Upper lobe of right lung (tissue), 1 donor: Measurements from ENCODE around the gene PRRC2A. TPM values are rescaled to one million over a fixed set of nuclear protein-coding genes. Genes with fewer than 3 reads are reported as not detected.

Experiments used
- ATAC-seq: fragments of 200-7000 bp; cut with Tn5 transposase; one replicate; pipeline ENCODE4 v1.9.1; 2020; ENCODE audit warnings: mild to moderate bottlenecking, moderate library complexity
- DNase-seq: peaks from one replicate; pipeline ENCODE4 v3.0.0-alpha.2; 2020
- H3K27ac ChIP-seq: fragments of 200-600 bp; one replicate; pipeline ENCODE4 v1.8.0; 2022
- H3K27me3 ChIP-seq: fragments of 200-600 bp; one replicate; pipeline ENCODE4 v1.8.0; 2022; ENCODE audit warnings: mild to moderate bottlenecking
- H3K36me3 ChIP-seq: fragments of 200-600 bp; one replicate; pipeline ENCODE4 v1.8.0; 2022
- H3K4me1 ChIP-seq: fragments of 200-600 bp; one replicate; pipeline ENCODE4 v1.8.0; 2022
- H3K4me3 ChIP-seq: fragments of 200-600 bp; one replicate; pipeline ENCODE4 v1.8.0; 2022; ENCODE audit warnings: mild to moderate bottlenecking
- H3K9me3 ChIP-seq: fragments of 200-600 bp; one replicate; pipeline ENCODE4 v1.8.0; 2022
- intact Hi-C: fragments of 100-400 bp; cut with DNase I; formaldehyde crosslinking; loops from one replicate; pipeline ENCODE4 v1.11.0; 2022
- total RNA-seq: library from RNA; stranded (reverse); fragmentation: NEBNext Ultra II Directional; extraction: Animal tissue kit (Norgen Biotek cat#: 25700); gene quantifications from one replicate; pipeline ENCODE4 v1.2.1, GENCODE V29; 2021
- TF ChIP-seq, protein P1 (sequence below): fragments of 200-600 bp; IDR thresholded peaks from one replicate; pipeline ENCODE4 v1.8.0; 2022; ENCODE audit warnings: antibody characterized with exemption
- donor health status: DM: no; HTN: yes; CAD: no; lungs with severe emphysema.

Gene PRRC2A
- total RNA-seq, 1 donor from 2014 or later, result 138 TPM

DNA sequence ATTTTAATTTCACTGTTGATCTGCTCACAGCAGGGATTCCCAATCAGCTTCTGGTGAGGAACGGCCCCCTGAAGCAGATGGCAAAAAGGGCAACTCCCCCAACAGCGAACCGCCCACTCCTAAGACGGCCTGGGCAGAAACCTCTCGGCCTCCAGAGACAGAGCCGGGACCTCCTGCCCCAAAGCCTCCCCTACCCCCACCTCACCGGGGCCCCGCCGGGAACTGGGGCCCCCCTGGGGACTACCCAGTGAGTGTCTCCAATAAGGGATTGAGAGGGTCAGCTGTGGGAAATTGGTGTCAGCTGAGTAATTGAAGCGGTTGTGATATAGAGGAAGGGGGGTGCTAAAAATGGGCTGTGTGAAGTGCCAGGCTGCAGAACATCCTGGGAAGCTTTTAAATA is 6.4 kb downstream of the PRRC2A start:
- ATAC-seq (no peak), DNase-seq (no peak)
- peaks cover 87% of the 10 kb centered on the region for H3K36me3 ChIP-seq
- no peak overlapping the region for H3K27ac ChIP-seq
- H3K4me1 ChIP-seq, result peaks cover 9% of the 10 kb centered on the region
- H3K4me3 ChIP-seq, result no peak overlapping the region
- intact Hi-C loops, result no loop called here
- TF ChIP-seq, protein P1, sequence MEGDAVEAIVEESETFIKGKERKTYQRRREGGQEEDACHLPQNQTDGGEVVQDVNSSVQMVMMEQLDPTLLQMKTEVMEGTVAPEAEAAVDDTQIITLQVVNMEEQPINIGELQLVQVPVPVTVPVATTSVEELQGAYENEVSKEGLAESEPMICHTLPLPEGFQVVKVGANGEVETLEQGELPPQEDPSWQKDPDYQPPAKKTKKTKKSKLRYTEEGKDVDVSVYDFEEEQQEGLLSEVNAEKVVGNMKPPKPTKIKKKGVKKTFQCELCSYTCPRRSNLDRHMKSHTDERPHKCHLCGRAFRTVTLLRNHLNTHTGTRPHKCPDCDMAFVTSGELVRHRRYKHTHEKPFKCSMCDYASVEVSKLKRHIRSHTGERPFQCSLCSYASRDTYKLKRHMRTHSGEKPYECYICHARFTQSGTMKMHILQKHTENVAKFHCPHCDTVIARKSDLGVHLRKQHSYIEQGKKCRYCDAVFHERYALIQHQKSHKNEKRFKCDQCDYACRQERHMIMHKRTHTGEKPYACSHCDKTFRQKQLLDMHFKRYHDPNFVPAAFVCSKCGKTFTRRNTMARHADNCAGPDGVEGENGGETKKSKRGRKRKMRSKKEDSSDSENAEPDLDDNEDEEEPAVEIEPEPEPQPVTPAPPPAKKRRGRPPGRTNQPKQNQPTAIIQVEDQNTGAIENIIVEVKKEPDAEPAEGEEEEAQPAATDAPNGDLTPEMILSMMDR, result no peak
- H3K9me3 ChIP-seq, result no peaks in the 10 kb centered on the region
- H3K27me3 ChIP-seq, result no peaks in the 10 kb centered on the region

DNA sequence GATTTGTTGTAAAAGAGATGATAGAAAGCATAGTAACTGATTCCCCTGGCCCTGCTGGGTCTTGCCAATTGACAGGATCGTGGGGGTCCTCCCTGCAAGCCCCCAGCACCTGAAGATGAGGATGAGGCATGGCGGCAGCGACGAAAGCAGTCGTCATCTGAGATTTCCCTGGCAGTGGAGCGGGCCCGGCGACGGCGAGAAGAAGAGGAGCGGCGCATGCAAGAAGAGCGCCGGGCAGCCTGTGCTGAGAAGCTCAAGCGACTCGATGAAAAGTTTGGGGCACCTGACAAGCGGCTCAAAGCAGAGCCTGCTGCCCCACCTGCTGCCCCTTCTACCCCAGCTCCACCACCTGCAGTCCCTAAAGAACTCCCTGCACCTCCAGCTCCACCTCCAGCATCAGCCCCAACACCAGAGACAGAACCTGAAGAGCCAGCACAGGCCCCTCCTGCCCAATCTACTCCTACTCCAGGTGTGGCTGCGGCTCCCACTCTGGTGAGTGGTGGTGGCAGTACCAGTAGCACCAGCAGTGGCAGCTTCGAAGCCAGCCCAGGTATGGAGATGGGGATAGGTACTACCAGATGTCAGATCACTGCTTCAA is 7.3 kb downstream of the PRRC2A start:
- DNase-seq (no peak), ATAC-seq (no peak)
- H3K27ac ChIP-seq, result no peak overlapping the region
- H3K9me3 ChIP-seq, result no peaks in the 10 kb centered on the region
- peaks cover under 1% of the 10 kb centered on the region for H3K4me1 ChIP-seq
- H3K27me3 ChIP-seq, result no peaks in the 10 kb centered on the region
- TF ChIP-seq, protein P1, result no peak
- intact Hi-C loops, result no loop called here
- H3K4me3 ChIP-seq, result no peak overlapping the region
- peaks cover 95% of the 10 kb centered on the region for H3K36me3 ChIP-seq

DNA sequence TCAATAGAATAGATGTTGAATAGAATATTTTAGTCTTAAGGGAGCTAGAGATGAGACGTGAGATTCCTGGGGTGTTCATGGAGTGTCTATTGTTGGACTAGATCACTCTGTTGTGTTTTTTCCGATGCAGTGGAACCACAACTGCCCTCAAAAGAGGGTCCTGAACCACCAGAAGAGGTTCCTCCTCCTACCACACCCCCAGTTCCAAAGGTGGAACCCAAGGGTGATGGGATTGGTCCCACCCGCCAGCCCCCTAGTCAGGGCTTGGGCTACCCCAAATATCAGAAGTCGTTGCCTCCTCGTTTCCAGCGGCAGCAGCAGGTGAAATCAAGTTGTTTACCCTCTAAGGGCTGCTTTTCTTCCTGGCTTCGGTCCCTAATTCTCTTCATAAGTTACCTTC is 8.5 kb downstream of the PRRC2A start:
- no peak overlapping the region for H3K27ac ChIP-seq
- DNase-seq, result no peak
- ATAC-seq, result no peak

DNA sequence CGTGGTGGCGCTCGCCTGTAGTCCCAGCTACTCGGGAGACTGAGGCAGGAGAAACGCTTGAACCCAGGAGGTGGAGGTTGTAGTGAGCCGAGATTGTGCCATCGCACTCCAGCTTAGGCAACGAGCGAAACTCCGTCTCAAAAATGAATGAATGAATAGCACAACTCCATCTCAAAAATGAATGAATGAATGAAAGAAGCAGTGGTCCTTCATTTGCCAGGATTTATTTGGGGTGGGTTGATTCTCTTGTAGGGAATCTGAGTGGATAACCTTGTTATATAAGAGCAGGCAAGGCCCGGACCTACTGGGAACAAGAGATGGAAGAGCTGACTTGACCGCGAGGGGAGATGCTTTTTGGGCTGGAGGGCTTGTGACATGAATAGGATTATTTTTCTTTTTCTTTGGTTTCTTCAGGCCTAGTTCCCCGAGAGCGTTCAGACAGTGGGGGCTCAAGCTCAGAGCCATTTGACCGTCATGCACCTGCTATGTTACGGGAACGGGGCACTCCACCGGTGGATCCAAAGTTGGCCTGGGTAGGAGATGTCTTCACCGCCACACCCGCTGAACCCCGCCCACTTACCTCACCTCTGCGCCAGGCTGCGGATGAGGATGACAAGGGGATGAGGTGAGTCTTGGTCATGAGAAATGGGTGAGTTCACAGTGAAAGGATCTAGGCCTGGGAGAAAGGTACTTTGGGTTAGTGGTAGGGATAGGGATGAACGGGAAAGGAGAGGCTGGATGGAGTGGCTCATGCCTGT is 9.8 kb downstream of the PRRC2A start:
- Histone ChIP-seq H3K27me3 (no peaks in the 10 kb centered on the region), H3K4me3 (no peak overlapping the region), H3K4me1 (no peaks in the 10 kb centered on the region), H3K27ac (no peak overlapping the region), H3K36me3 (peaks cover 99% of the 10 kb centered on the region), H3K9me3 (no peaks in the 10 kb centered on the region)
- TF ChIP-seq, protein P1, result no peak
- DNase-seq (no peak), ATAC-seq (no peak)
- intact Hi-C loops, result no loop called here

More for the DNA sequence above, 8.5 kb downstream of the PRRC2A start:
- Histone ChIP-seq H3K9me3 (no peaks in the 10 kb centered on the region), H3K36me3 (peaks cover 99% of the 10 kb centered on the region), H3K27me3 (no peaks in the 10 kb centered on the region), H3K4me3 (no peak overlapping the region), H3K4me1 (no peaks in the 10 kb centered on the region)
- intact Hi-C loops, result no loop called here
- TF ChIP-seq, protein P1, result no peak

DNA sequence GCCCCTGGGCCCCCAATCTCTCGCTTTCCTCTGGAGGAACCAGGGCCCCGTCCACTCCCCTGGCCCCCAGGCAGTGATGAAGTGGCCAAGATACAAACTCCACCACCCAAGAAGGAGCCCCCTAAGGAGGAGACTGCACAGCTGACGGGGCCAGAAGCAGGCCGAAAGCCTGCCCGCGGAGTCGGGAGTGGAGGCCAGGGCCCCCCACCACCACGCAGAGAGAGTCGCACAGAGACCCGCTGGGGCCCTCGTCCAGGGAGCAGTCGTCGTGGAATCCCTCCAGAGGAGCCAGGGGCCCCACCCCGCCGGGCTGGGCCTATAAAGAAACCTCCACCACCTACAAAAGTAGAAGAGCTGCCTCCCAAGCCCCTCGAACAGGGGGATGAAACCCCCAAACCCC is 10.7 kb downstream of the PRRC2A start:
- H3K4me1 ChIP-seq, result no peaks in the 10 kb centered on the region
- no peak for ATAC-seq
- H3K27me3 ChIP-seq, result no peaks in the 10 kb centered on the region
- no peak for DNase-seq
- intact Hi-C loops, result no loop called here
- no peak overlapping the region for H3K4me3 ChIP-seq
- H3K36me3 ChIP-seq, result peaks cover 99% of the 10 kb centered on the region
- H3K9me3 ChIP-seq, result no peaks in the 10 kb centered on the region
- no peak overlapping the region for H3K27ac ChIP-seq
- TF ChIP-seq, protein P1, result no peak
